ENCODE measurements around the gene NCS1. TPM values are rescaled to one million over a fixed set of nuclear protein-coding genes. Genes with fewer than 3 reads are reported as not detected.

Gene NCS1
- total and polyA plus RNA-seq, 2 experiments from 2014 or later, result 4.7 to 33.0 TPM

DNA sequence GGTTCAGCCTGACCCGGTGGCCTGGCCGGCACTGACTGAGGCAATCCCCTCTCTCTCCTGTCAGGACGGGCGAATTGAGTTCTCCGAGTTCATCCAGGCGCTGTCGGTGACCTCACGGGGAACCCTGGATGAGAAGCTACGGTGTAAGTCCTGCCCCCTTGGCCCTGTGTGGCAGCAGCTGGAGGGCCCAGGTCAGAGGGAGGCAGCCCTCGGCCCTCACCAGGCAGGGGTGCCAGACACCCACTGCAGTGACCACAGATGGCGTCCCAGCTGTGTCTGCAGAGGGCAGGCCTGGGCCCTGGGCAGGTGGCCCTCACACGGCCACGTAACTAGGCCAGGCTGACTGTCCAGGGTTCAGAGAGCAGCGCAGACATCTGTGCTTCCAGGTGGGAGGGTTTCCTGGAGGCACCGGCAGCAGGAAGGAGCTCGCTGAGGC is 47.5 kb downstream of the NCS1 start:
- no peak overlapping the region for H3K4me2 ChIP-seq (ENCODE audit: unreplicated experiment)
- TF ChIP-seq EZH2phosphoT487 (IDR thresholded peaks at IDR 0.05; ENCODE audit: insufficient read depth, low read depth), result no peak
- TF ChIP-seq EZH2 (IDR thresholded peaks at IDR 0.05; ENCODE audit: insufficient read depth, poor library complexity, severe bottlenecking), result no peak
- in situ Hi-C loops (cut with MboI), result no loop called here
- H3K27ac ChIP-seq, result no peak overlapping the region
- no peak overlapping the region for H3K4me3 ChIP-seq
- H3K36me3 ChIP-seq (ENCODE audit: low read depth), result no peaks in the 10 kb centered on the region
- H3K9me3 ChIP-seq (ENCODE audit: low read depth), result no peaks in the 10 kb centered on the region
- no peak for DNase-seq
- H3K79me2 ChIP-seq (ENCODE audit: insufficient read depth), result no peaks in the 10 kb centered on the region; the same call in 1 of the 2 replicates
- H3K9me2 ChIP-seq (ENCODE audit: insufficient read depth), result no peaks in the 10 kb centered on the region
- H3K27me3 ChIP-seq (replicated peaks; ENCODE audit: insufficient read depth), result no peaks in the 10 kb centered on the region
- no peak overlapping the region for H2AFZ ChIP-seq
- H4K20me1 ChIP-seq (ENCODE audit: insufficient read depth), result no peaks in the 10 kb centered on the region
- no peaks in the 10 kb centered on the region for H3K4me1 ChIP-seq (ENCODE audit: insufficient read depth)
- H3F3A ChIP-seq (ENCODE audit: insufficient read depth), result no peaks in the 10 kb centered on the region
- WGBS, 2 experiments (ENCODE audit: low coverage in 1 of 2, low lambda C conversion rate in 2 of 2, missing lambda C conversion rate in 2 of 2), result 81 to 82% methylated on average over 16 of the region's 16 CpGs
- no peak overlapping the region for H3K9ac ChIP-seq

DNA sequence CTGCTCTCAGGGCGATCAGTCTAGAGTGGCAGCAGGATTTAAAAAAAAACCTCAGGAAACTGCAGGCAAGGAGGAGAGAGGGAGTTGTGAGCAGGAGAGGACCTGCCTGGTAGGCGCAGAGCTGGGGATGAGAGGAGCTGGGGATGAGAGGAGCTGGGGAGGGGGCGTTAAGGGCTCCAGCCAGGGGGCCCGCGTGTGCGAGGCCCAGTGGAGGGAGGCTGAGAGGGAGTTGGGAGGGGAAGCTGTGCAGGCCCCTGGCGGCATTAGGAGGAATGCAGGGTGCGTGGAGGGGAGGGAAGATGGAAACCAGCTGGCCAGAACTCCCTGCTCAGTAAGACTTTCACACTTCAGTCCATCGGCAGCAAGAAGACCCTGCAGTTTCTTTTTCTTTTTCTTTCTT is 48.1 kb downstream of the NCS1 start:
- in situ Hi-C loops (cut with MboI), result no loop called here
- TF ChIP-seq EZH2 (IDR thresholded peaks at IDR 0.05; ENCODE audit: insufficient read depth, poor library complexity, severe bottlenecking), result no peak
- TF ChIP-seq EZH2phosphoT487 (IDR thresholded peaks at IDR 0.05; ENCODE audit: insufficient read depth, low read depth), result no peak
- no peaks in the 10 kb centered on the region for H3K27me3 ChIP-seq (replicated peaks; ENCODE audit: insufficient read depth)
- no peaks in the 10 kb centered on the region for H3K36me3 ChIP-seq (ENCODE audit: low read depth)
- H3K4me3 ChIP-seq, result no peak overlapping the region
- no peaks in the 10 kb centered on the region; the same call in 1 of the 2 replicates for H3K79me2 ChIP-seq (ENCODE audit: insufficient read depth)
- H3K9ac ChIP-seq, result no peak overlapping the region
- no peaks in the 10 kb centered on the region for H4K20me1 ChIP-seq (ENCODE audit: insufficient read depth)
- H3F3A ChIP-seq (ENCODE audit: insufficient read depth), result no peaks in the 10 kb centered on the region
- H3K4me1 ChIP-seq (ENCODE audit: insufficient read depth), result no peaks in the 10 kb centered on the region
- DNase-seq, result no peak
- WGBS, 2 experiments (ENCODE audit: low coverage in 1 of 2, low lambda C conversion rate in 2 of 2, missing lambda C conversion rate in 2 of 2), result 41 to 43% methylated on average over 5 to 9 of the region's 9 CpGs
- H3K9me3 ChIP-seq (ENCODE audit: low read depth), result no peaks in the 10 kb centered on the region
- no peaks in the 10 kb centered on the region for H3K9me2 ChIP-seq (ENCODE audit: insufficient read depth)
- H3K4me2 ChIP-seq (ENCODE audit: unreplicated experiment), result no peak overlapping the region
- no peak overlapping the region for H3K27ac ChIP-seq
- H2AFZ ChIP-seq, result no peak overlapping the region

DNA sequence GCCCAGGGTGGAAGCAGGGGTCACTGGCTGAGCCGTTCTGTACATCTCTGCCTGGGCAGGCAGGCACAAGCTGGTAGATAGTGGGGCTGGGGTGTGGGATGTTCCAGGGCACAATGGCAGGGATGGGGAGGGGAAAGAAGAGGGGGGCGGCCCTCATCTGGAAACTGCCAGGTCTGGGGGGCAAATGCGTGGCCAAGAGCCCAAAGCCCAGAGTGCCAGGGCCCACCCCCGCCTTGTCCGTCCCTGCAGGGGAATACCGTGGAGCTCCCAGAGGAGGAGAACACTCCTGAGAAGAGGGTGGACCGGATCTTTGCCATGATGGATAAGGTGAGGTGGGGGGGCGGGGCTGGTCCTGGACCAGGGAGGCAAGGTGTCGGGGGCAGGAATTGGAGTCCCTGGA is 50.6 kb downstream of the NCS1 start:
- 96 to 98% methylated on average over 4 to 8 of the region's 9 CpGs for WGBS, 2 experiments (ENCODE audit: low coverage in 1 of 2, low lambda C conversion rate in 2 of 2, missing lambda C conversion rate in 2 of 2)
- no peak overlapping the region for H2AFZ ChIP-seq
- no peak for DNase-seq
- no peaks in the 10 kb centered on the region for H3F3A ChIP-seq (ENCODE audit: insufficient read depth)
- no peaks in the 10 kb centered on the region for H3K27me3 ChIP-seq (replicated peaks; ENCODE audit: insufficient read depth)
- in situ Hi-C loops (cut with MboI), result no loop called here
- no peaks in the 10 kb centered on the region for H3K79me2 ChIP-seq (ENCODE audit: insufficient read depth)
- H3K9ac ChIP-seq, result no peak overlapping the region
- H4K20me1 ChIP-seq (ENCODE audit: insufficient read depth), result no peaks in the 10 kb centered on the region
- no peak overlapping the region for H3K27ac ChIP-seq
- TF ChIP-seq EZH2phosphoT487 (IDR thresholded peaks at IDR 0.05; ENCODE audit: insufficient read depth, low read depth) (no peak), EZH2 (IDR thresholded peaks at IDR 0.05; ENCODE audit: insufficient read depth, poor library complexity, severe bottlenecking) (no peak)
- H3K4me3 ChIP-seq, result no peak overlapping the region
- peaks cover 8% of the 10 kb centered on the region for H3K36me3 ChIP-seq (ENCODE audit: low read depth)
- no peak overlapping the region for H3K4me2 ChIP-seq (ENCODE audit: unreplicated experiment)
- no peaks in the 10 kb centered on the region for H3K9me3 ChIP-seq (ENCODE audit: low read depth)
- H3K9me2 ChIP-seq (ENCODE audit: insufficient read depth), result no peaks in the 10 kb centered on the region
- no peaks in the 10 kb centered on the region for H3K4me1 ChIP-seq (ENCODE audit: insufficient read depth)

DNA sequence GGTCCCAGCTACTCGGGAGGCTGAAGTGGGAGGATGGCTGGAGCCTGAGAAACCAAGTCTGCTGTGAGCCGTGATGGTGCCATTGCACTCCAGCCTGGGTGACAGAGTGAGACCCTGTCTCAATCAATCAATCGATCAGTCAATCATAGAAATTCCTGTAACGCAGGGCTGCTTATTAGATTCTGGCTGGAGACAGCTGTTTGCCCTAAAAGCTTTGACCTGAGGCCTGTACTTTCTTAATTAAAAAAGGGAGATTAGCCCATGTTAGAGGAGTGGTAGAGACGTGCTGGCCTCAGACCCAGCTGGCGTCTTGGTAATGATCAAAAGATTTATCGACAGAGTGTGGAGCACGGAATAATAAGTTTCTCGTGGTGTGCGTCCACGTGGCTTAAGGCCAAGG is 52.9 kb downstream of the NCS1 start:
- TF ChIP-seq EZH2phosphoT487 (IDR thresholded peaks at IDR 0.05; ENCODE audit: insufficient read depth, low read depth), result no peak
- no peak for TF ChIP-seq EZH2 (IDR thresholded peaks at IDR 0.05; ENCODE audit: insufficient read depth, poor library complexity, severe bottlenecking)
- Histone ChIP-seq H3K9ac (no peak overlapping the region), H2AFZ (no peak overlapping the region), H3K9me3 (ENCODE audit: low read depth) (no peaks in the 10 kb centered on the region), H3F3A (ENCODE audit: insufficient read depth) (no peaks in the 10 kb centered on the region), H3K4me2 (ENCODE audit: unreplicated experiment) (no peak overlapping the region), H3K4me1 (ENCODE audit: insufficient read depth) (no peaks in the 10 kb centered on the region), H4K20me1 (ENCODE audit: insufficient read depth) (no peaks in the 10 kb centered on the region), H3K4me3 (no peak overlapping the region), H3K27ac (no peak overlapping the region), H3K79me2 (ENCODE audit: insufficient read depth) (no peaks in the 10 kb centered on the region), H3K36me3 (ENCODE audit: low read depth) (peaks cover 17% of the 10 kb centered on the region), H3K9me2 (ENCODE audit: insufficient read depth) (no peaks in the 10 kb centered on the region), H3K27me3 (replicated peaks; ENCODE audit: insufficient read depth) (no peaks in the 10 kb centered on the region)
- WGBS, 2 experiments (ENCODE audit: low coverage in 1 of 2, low lambda C conversion rate in 2 of 2, missing lambda C conversion rate in 2 of 2), result 95% methylated on average over 11 of the region's 11 CpGs
- in situ Hi-C loops (cut with MboI), result loop anchor here (25.0 kb wide), 1 partner anchor 338 kb away; no protein-coding TSS in a partner anchor
- DNase-seq, result no peak

DNA sequence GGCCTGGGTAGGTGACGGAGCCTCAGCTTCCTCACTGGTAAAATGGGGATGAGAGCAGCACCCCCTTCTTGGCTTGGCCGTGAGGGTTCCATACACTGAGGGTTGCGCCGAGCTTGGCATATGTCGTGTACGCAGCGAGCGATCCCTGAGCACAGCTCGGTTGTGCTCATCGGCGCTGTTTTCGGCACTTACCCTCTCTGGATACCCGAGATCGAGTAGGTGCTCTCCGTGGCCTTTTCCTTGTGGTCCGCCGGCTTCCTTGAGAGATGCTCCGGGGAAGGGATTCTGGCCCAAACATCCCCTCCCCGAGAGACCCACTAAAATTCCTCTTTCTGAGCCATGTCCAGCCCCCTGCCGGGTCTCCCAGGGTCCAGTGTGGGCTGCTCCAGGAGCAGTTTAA is 53.4 kb downstream of the NCS1 start:
- H2AFZ ChIP-seq, result no peak overlapping the region
- H3F3A ChIP-seq (ENCODE audit: insufficient read depth), result no peaks in the 10 kb centered on the region
- no peaks in the 10 kb centered on the region for H3K9me2 ChIP-seq (ENCODE audit: insufficient read depth)
- H3K27me3 ChIP-seq (replicated peaks; ENCODE audit: insufficient read depth), result no peaks in the 10 kb centered on the region
- in situ Hi-C loops (cut with MboI), result loop anchor here (25.0 kb wide), 1 partner anchor 338 kb away; no protein-coding TSS in a partner anchor
- H3K27ac ChIP-seq, result no peak overlapping the region
- no peak overlapping the region for H3K4me3 ChIP-seq
- no peak overlapping the region for H3K4me2 ChIP-seq (ENCODE audit: unreplicated experiment)
- H3K9me3 ChIP-seq (ENCODE audit: low read depth), result no peaks in the 10 kb centered on the region
- DNase-seq, result no peak
- H3K9ac ChIP-seq, result no peak overlapping the region
- H3K36me3 ChIP-seq (ENCODE audit: low read depth), result peaks cover 17% of the 10 kb centered on the region
- no peaks in the 10 kb centered on the region for H3K4me1 ChIP-seq (ENCODE audit: insufficient read depth)
- no peaks in the 10 kb centered on the region for H3K79me2 ChIP-seq (ENCODE audit: insufficient read depth)
- TF ChIP-seq EZH2phosphoT487 (IDR thresholded peaks at IDR 0.05; ENCODE audit: insufficient read depth, low read depth), result no peak
- H4K20me1 ChIP-seq (ENCODE audit: insufficient read depth), result no peaks in the 10 kb centered on the region
- WGBS, 2 experiments (ENCODE audit: low coverage in 1 of 2, low lambda C conversion rate in 2 of 2, missing lambda C conversion rate in 2 of 2), result 96 to 97% methylated on average over 17 to 20 of the region's 20 CpGs
